GM18508 (cell line): ENCODE data around the gene GH2.
"Not testable (repeated sequence)": the region's sequence is repeated elsewhere in the genome, so short reads cannot be mapped to it uniquely, and the experiment has no call there.

Experiments used
- ATAC-seq: cut with Tn5 transposase; IDR thresholded peaks from one replicate; pipeline ENCODE4 v1.9.1; 2021; ENCODE audit warnings: moderate number of reproducible peaks; ENCODE audit not compliant: insufficient read depth, unreplicated experiment

The GH2 gene

DNA sequence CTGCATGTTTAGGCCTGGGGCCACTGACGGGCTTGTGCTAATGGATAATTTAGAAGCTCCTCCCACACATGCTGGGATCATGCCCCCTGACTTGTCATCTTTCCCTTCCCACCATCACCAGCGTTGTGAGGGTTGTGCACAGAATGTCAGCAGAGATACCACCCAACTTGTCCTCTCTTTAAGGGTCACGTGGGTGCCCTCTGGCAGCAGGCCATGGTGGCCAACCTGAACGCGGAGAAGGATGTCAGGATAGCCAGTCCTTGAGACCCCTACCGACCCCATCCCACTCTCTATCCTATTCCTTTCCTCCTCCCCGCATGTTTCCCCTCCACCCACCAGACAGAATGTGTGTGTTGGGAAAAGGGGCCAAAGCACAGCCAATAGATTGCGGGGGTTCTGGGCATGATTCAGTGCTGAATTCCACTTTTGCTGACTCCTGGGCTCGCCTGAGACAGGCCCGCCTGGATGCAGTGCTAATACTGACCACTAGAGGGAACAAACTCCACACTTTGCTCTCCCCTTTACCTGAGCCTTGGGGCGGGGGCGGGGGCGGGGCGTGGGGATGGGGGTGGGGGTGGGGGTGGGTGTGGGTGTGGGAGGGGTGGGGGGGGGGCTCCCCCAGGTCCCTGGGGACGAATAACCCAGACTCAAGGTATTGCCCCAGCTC lies at the start of gene GH2:
GH2 (minus strand) TSS at position 10 of the 667 bp plus-strand sequence. CDS start 143 bp downstream, outside the sequence.
- ATAC-seq: no peak

DNA sequence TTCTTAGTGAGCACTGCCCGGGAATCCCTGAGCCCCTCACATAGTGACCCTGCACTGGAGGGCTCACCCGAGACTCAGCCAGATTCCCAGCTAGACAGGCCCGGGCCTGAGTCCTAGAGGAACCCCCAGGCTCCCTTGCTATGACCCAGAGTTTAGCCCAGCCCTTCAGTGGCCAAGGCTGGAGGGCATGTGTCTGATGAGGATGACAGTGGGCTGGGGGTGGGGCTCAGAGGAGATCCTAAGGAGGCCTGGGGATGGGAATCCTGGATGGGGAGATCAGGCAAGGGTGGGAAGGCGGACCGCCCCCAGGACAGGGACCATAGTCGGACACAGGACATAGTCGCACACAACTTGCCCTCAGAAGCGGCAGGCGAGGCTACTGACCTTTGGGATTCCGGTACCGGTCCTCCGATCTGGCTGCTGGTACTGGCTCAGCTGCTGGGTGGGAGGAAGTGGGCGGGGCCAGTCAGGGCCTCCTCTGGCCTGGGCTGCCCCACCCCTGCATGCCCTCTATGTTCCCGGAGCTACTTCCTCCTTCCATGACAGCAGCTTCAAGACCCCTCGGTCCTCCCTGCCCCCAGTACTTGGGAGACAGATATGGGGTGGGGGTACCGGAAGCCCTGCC lies 49.3 kb upstream of the GH2 start:
- ATAC-seq: no peak

DNA sequence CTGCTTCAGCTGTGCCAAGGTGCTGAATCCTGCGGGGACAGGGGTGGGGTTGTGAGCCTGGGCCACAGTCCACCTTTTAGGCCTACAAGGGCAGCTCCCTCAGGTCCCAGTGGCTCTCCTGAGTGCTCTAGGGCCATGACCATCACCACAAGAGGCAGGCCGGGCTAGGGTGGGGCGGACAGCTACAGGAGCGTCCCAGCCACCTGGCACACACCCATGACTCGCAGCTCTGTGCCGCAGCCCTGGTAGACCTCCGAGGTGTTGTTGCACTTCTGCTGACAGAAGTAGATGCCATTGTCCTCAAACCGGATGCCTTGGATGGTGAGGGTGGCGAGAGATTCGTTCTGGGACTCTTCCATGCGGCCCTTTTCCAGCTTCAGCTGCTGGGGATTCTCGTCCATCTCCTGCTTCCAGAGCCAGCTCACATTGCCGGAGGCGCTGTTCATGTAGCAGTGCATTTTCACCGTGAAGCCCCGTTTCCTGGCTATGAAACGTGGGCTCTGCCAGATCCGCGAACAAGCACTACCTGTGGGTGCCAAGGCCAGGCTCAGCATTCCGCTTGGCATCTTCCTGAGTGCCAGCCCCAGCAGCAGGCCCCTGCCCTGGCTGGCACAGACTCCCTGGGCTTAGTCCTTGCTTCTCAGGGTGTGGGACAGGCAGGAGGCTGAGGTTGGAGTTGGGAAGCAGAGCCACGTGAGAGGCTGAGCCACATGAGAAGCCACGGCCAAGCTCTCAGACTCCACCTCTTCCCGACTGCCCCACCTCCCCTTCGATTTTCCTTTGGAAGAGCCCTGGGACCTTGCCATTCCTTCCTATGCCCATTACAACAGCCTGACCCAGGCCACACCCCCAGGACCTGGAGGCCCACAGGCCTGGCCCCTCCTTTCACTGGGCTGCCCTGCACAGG lies 48.4 kb upstream of the GH2 start:
- ATAC-seq: no peak

DNA sequence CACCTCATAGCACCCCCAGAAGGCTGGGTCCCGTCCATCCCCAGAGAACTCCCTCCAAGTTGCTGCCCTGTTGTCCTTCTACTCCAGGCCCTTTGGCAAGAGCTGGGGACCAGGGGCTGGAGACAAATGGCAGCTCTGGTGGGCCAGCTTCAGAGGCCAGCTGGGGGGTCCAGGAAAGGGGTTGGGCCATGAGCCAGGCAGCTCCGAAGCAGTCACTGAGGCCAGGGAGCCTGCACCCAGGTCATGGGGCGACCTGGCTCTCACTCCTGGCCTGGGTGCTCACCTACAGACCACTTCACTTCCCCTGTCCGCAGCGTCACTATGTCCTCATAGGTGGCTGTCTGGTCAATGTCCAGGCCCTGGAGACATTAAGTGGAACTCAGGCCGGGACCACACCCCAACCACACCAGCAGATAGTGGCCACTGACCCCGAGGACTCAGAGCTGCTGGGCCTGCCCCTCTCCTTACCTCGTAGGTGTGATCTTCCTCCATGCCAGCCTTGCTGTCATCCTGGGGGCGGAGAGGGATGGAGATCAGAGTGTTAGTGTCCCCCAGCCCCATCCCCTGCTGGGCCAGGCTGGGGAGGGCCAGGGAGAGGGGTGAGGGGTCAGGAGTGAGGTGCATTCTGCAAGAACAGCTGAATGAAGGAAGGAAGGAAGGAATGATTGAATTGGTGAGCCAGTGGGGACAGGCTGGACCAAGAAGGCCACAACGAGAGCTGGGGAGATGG lies 47.4 kb upstream of the GH2 start:
- no peak for ATAC-seq

DNA sequence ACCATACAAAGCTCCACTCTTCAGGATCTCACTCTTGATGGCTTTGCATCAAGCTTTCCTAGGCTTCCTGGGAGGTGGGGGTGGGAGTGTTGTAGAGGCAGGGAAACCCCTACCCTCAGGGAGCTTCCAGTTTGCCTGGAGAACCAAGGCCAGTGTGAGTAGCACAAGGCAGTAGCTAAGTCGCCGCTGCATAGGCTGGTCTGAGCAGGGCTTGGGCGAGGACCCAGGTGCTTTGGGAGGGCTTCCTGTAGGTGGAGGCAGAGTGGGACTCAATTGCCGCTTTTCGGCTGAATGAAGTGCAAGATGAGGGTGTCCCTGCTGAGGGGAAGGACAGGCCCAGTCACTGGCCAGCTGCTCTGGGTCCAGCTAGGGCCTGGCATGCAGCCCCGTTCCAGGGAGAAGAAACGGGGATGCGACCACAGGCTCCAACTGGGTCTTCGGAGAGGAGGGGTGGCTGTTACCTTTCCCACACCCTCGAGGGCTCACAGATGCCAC lies 46.5 kb upstream of the GH2 start:
- ATAC-seq: no peak

DNA sequence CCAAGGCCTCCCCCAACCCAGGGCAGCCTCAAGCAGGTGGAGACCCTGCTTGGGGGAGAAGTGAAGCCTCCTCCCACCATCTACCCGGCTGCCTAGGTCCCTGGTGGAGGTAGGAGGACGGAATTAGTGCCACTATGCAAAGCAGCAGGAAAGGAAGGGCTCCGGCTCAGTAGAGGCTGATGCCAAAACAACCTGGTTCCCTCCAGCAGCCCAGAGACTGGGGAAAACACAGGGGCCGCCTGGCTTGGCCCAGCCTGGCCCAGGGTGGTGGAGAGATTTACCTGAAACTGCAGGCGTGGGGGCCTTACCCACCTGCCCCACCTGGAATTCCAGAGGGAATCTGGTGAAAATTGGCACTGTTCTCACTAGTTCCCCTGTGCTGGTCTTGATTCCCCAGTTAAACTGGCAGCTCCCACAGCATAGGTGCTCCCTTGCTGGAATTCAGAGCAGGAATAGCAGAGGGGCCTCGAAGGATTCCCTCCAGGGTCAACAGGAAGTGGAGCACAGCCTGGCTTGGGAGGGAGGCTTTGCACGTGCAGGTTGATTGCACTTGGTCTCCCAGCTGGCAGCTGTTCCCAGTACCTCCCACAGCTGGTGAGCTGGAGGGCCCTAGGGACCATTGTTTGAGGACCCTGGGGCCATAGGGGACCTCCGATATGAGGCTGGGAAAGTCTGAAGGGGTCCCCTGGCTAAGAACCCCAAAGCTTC lies 45.9 kb upstream of the GH2 start:
- ATAC-seq: no peak

DNA sequence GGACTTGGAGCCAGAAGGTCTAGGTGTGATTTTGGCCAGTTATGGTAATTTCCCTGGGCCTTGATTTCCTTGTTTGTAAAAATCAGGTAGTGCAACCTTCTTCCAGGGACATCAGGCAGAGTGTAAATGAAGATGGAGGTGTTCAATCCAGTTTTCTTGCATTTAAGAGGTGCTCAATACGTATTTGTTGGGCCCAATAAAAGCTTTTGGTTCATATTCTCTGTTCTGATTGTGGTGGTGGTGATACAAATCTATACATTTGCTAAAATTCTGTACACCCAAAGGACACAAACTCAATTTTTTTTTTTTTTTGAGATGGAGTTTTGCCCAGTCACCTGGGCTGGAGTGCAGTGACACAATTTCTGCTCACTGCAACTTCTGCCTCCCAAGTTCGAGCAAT lies 44.4 kb upstream of the GH2 start:
- ATAC-seq: no peak

DNA sequence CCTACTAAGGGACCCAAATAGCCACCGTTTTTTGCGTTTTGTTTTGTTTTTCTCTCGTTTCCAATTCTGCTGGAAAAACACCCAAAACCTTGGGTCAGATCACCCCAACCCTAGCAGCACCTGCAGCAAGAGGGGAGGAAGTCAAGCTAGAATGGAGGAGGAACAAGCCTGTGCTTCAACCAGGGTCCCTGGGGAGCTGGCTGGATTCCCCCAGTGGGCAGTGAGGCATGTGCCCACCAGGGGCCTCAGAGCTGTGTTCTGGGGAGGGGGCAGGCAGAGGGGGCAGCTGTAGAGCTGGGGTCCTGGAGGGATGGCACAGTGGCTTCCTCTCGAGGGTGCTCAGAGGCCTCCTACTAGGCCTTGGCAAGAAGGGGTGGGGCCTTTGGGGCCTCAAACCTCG lies 43.9 kb upstream of the GH2 start:
- no peak for ATAC-seq

DNA sequence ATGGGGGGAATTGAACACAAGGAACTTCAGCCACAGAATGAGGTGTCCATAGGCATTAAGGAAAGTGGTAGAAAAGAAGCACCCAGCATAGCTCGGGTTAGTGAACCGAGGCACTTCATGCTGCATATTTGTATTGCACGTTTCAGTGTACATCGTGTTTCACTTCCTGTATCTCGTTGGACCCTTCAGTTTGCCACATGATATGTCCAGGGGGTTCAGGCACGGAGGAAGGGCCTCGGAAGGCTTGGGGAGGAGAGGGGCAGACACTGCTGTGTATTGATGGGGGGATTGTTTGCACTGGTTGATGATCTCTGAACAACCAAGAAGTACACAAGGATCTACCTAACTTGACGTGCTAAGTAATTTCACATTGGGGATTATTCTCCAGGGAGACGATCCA lies 40.7 kb upstream of the GH2 start:
- not testable (repeated sequence) for ATAC-seq

DNA sequence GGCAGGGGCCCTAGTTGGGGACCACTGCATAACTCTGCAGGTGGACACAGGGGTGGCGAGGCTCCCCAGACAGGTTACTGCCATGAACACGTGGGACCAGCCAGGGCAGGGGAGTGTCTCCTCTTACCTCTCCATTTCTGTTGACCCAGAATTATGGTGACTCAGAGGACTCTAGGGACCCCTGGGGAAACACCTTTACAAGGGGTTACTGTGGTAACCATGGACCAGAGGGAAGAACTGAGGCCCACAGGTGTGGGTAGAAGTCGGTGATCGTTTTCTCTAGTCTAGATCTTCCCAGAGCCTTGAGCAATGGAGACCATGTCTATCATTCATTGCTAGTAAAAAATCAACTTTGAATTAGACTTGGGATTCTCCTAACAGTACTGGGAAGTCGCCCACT lies 39.0 kb upstream of the GH2 start:
- not testable (repeated sequence) for ATAC-seq

DNA sequence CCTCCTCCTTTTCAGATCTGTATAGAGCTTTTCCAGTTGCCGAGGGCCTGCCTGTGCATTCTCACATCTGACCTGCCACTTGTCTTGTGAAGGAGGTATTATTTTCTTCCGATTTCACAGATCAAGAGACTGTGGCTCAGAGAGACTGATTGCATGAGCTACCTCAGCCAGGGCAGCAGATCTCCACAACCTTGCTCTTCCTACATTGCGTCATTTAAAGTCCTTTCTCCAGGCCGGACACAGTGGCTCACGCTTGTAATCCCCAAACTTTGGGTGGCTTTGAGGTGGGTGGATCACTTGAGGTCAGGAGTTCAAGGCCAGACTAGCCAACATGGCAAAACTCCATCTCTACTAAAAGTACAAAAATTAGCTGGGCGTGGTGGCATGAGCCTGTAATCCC lies 38.3 kb upstream of the GH2 start:
- not testable (repeated sequence) for ATAC-seq

DNA sequence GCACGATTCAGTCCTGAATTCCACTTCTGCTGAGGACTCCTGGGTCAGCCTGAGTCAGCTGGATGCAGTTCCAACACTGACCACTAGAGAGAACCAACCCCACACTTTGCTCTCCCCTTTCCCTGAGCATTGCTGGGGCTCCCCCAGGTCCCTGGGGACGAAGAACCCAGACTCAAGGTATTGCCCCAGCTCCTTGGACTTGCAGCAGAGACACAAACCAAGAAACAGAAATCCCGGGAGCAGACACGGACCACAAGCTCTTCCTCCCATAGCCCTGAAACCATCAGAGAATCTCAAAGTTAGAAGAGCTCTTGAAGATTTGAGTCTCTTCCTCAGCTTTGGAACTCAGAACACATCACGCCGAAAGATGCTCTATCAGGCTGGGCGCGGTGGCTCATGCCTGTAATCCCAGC lies 37.6 kb upstream of the GH2 start:
- ATAC-seq: no peak

DNA sequence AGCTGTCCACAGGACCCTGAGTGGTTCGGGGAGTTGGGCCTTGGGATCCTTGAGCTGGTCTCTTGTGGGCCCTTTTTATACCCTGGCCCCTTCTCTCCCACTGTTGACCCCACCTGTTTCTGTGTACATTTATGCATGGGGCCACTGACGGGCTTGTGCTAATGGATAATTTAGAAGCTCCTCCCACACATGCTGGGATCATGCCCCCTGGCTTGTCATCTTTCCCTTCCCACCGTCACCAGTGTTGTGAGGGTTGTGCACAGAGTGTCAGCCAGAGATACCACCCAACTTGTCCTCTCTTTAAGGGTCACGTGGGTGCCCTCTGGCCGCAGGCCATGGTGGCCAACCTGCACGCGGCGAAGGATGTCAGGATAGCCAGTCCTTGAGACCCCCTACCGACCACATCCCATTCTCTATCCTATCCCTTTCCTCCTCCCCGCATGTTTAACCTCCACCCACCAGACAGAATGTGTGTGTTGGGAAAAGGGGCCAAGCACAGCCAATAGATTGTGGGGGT lies 37.1 kb upstream of the GH2 start, which contains the start of gene GH1:
GH1 (minus strand) TSS at position 51 of the 517 bp plus-strand sequence. CDS start 63 bp downstream, outside the sequence.
- not testable (repeated sequence) for ATAC-seq

DNA sequence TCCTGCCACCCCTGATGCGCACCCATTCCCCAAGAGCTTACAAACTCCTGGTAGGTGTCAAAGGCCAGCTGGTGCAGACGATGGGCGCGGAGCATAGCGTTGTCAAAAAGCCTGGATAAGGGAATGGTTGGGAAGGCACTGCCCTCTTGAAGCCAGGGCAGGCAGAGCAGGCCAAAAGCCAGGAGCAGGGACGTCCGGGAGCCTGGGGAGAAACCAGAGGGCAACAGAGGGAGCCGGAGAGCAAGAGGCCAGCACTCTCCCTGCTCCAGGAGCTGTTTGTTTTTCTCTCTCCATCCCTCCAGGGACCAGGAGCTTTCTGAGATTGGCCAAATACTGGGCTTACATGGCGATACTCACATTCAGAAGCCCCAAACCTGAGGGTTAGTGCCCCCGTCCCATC lies 36.6 kb upstream of the GH2 start:
- no peak for ATAC-seq

DNA sequence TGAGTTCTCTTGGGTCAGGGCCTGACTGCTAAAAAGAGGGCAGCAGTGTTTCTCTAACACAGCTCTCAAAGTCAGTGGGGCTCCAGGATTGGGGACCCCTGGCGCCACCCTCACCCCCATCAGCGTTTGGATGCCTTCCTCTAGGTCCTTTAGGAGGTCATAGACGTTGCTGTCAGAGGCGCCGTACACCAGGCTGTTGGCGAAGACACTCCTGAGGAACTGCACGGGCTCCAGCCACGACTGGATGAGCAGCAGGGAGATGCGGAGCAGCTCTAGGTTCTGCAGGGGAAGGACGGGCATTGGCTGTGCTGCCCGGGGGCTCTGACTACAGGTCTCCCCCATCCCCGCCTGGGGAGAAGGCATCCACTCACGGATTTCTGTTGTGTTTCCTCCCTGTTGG lies 35.9 kb upstream of the GH2 start:
- ATAC-seq: no peak

DNA sequence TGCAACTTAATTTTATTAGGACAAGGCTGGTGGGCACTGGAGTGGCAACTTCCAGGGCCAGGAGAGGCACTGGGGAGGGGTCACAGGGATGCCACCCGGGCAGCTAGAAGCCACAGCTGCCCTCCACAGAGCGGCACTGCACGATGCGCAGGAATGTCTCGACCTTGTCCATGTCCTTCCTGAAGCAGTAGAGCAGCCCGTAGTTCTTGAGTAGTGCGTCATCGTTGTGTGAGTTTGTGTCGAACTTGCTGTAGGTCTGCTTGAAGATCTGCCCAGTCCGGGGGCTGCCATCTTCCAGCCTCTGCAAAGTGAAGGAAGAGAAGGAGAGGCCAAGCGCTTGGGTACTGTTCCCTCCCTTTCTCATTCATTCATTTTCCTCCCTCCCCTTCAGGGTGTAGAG lies 35.5 kb upstream of the GH2 start:
- not testable (repeated sequence) for ATAC-seq

DNA sequence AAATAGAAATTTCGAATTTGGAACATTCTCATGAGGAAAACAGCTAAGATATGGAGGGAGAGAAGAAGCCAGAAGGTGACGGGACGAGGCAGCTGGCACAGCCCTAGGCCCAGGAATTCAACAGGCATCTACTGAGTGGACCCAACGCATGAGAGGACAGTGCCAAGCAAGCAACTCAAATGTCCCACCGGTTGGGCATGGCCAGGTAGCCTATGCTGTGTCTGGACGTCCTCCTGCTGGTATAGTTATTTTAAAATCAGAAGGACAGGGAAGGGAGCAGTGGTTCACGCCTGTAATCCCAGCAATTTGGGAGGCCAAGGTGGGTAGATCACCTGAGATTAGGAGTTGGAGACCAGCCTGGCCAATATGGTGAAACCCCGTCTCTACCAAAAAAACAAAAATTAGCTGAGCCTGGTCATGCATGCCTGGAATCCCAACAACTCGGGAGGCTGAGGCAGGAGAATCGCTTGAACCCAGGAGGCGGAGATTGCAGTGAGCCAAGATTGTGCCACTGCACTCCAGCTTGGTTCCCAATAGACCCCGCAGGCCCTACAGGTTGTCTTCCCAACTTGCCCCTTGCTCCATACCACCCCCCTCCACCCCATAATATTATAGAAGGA lies 34.9 kb upstream of the GH2 start:
- ATAC-seq: no peak

DNA sequence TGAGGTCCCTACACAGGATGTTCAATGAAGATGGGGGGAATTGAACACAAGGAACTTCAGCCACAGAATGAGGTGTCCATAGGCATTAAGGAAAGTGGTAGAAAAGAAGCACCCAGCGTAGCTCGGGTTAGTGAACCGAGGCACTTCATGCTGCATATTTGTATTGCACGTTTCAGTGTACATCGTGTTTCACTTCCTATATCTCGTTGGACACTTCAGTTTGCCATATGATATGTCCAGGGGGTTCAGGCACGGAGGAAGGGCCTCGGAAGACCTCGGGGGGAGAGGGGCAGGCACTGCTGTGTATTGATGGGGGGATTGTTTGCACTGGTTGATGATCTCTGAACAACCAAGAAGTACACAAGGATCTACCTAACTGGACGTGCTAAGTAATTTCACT lies 34.0 kb upstream of the GH2 start:
- ATAC-seq: not testable (repeated sequence)

DNA sequence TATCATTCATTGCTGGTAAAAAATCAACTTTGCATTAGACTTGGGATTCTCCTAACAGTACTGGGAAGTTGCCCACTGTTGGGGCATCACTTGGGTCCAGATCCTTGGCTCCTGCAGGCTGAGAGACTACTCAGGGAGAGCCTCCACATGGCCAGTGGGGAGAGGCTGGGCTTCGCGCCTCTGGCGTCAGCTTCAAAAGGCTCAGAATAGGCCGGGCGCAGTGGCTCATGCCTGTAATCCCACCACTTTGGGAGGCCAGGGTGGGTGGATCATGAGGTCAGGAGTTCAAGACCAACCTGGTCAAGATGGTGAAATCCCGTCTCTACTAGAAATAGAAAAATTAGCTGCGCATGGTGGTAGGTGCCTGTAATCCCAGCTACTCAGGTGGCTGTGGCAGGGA lies 32.7 kb upstream of the GH2 start:
- no peak for ATAC-seq
